ENCODE data around the gene IL23R.

The IL23R gene

GRCh38 chr1:67175530-67176087 lies 9.4 kb downstream of the IL23R start:
- H3K4me3 ChIP-seq (ENCODE audit: low read depth, low read length) = no peak overlapping the region
- no peak for TF ChIP-seq CTCF (IDR thresholded peaks at IDR 0.05; ENCODE audit: low read depth, low read length)

GRCh38 chr1:67184838-67185421 lies 18.7 kb downstream of the IL23R start:
- TF ChIP-seq CTCF (IDR thresholded peaks at IDR 0.05; ENCODE audit: low read depth, low read length) = no peak
- H3K4me3 ChIP-seq (ENCODE audit: low read depth, low read length) = no peak overlapping the region

- no peak overlapping the region for H3K4me3 ChIP-seq (ENCODE audit: low read depth, low read length)
- no peak for TF ChIP-seq CTCF (IDR thresholded peaks at IDR 0.05; ENCODE audit: low read depth, low read length)
Measured at GRCh38 chr1:67188137-67188536, 21.9 kb downstream of the IL23R start.

GRCh38 chr1:67189953-67190352 lies 23.7 kb downstream of the IL23R start:
- TF ChIP-seq CTCF (IDR thresholded peaks at IDR 0.05; ENCODE audit: low read depth, low read length) = no peak
- H3K4me3 ChIP-seq (ENCODE audit: low read depth, low read length) = no peak overlapping the region

GRCh38 chr1:67190410-67190809 lies 24.2 kb downstream of the IL23R start:
- no peak overlapping the region for H3K4me3 ChIP-seq (ENCODE audit: low read depth, low read length)
- no peak for TF ChIP-seq CTCF (IDR thresholded peaks at IDR 0.05; ENCODE audit: low read depth, low read length)

- no peak for TF ChIP-seq CTCF (IDR thresholded peaks at IDR 0.05; ENCODE audit: low read depth, low read length)
- H3K4me3 ChIP-seq (ENCODE audit: low read depth, low read length) = no peak overlapping the region
Measured at GRCh38 chr1:67190942-67191341, 24.7 kb downstream of the IL23R start.

- H3K4me3 ChIP-seq (ENCODE audit: low read depth, low read length) = no peak overlapping the region
Measured at GRCh38 chr1:67191668-67192520, 25.6 kb downstream of the IL23R start.

More at GRCh38 chr1:67191668-67192520, 25.6 kb downstream of the IL23R start:
- TF ChIP-seq CTCF (IDR thresholded peaks at IDR 0.05; ENCODE audit: low read depth, low read length) = no peak
